NK-92 treated with Interleukin-12 subunit alpha and Interleukin-12 subunit beta, amount 100 ng/mL, for 24 hours (cell line): Measurements from ENCODE around the gene STK33.
"Not testable (repeated sequence)": the region's sequence is repeated elsewhere in the genome, so short reads cannot be mapped to it uniquely, and the experiment has no call there.

ENCODE experiments used
- DNase-seq: peaks from one replicate; lab custom pipeline; 2025; lab: John Stamatoyannopoulos, UW

Gene STK33

GRCh38 chr11:8543278-8543677 lies 50.8 kb downstream of the STK33 start:
- no peak for DNase-seq

GRCh38 chr11:8541448-8541847 lies 52.6 kb downstream of the STK33 start:
- DNase-seq = no peak

GRCh38 chr11:8533332-8533731 lies 60.7 kb downstream of the STK33 start:
- no peak for DNase-seq

DNA sequence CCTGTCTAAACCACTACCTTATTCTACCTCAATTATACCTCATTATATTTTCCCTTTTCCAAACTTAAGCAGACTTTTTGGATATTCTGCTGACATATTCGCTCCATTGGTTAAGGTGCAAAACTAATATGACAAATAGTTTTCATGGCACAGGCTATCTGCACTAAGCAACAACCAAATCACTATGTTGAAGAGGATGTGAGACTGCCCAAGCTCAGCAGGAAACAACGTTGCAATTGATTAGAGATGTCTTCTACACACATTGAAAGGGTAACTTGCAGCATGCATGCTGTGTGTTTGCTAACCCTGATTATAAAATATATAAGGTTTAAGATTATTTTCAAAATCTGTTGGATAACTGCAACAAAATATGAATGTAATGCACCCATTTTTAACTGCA lies 61.6 kb downstream of the STK33 start:
- no peak for DNase-seq

GRCh38 chr11:8531982-8532381 lies 62.0 kb downstream of the STK33 start:
- no peak for DNase-seq

GRCh38 chr11:8531312-8531711 lies 62.7 kb downstream of the STK33 start:
- DNase-seq = no peak

DNA sequence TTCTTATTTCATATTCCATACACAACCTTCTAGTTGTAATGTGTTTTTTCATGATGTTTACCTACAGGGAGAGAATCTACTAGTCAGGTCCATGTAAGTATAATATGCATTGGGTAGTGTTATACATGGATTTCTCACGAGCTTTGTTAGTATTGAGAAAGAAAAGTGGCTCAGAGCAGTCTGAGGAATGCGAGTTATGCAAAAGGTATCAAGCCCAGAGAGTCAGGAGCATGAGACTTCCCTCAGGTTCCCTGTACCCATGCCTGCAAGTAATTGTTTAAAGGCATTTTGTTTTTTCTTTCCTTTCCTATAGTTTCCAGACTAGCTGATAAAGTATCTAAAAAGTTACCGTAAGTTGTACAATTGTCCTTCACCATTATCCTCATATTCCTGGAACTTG lies 66.1 kb downstream of the STK33 start:
- no peak for DNase-seq

DNA sequence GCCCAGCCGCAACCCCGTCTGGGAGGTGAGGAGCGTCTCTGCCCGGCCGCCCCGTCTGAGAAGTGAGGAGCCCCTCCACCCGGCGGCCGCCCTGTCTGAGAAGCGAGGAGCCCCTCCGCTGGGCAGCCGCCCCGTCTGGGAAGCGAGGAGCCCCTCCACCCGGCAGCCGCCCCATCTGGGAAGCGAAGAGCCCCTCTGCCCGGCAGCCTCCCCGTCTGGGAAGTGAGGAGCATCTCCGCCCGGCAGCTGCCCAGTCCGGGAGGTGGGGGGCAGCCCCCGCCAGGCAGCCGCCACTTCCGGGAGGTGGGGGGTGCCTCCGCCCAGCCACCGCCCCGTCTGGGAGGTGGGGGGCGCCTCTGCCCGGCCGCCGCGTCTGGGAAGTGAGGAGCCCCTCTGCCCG lies 70.6 kb downstream of the STK33 start:
- DNase-seq = no peak

DNA sequence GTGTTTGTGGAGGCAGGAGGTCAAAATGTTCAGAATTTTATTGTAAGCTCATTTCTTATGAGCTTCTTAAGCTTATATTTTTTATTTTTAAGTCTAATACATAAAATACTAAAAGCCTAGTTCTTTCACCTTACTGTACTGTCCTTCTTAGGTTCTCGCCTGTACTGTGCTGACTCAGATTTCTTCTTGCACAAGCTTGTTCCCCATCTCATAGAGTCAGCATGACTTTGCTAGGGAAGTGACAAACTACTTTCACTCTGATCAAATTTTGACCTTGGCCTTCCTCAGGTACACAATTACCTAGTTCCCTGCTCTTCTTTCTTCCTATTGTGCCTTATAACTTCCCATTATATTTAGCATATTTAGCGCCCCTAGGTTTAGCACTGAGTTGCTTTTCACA lies 81.5 kb downstream of the STK33 start:
- DNase-seq = no peak

GRCh38 chr11:8503910-8504364 lies 90.1 kb downstream of the STK33 start:
- no peak for DNase-seq

GRCh38 chr11:8501836-8502235 lies 92.2 kb downstream of the STK33 start:
- DNase-seq = no peak

DNA sequence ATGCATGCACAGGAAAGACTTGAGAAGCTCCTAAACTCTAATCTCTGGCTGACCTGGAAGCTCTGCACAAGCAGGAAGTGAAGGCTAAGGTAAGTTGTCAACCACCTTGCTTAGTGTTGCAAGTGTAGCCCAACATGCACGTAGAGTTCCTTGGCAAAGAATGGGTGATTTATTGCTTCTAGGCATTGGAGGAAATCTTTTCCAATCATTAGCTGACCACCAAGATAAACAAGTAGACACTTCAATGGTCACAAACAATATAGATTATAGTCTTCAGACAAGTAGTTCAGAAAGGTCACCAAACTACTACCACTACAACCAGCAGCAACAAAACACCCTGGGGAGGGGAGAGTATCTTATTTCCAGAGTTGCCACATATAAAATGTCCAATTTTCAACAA lies 105.6 kb downstream of the STK33 start:
- no peak for DNase-seq

DNA sequence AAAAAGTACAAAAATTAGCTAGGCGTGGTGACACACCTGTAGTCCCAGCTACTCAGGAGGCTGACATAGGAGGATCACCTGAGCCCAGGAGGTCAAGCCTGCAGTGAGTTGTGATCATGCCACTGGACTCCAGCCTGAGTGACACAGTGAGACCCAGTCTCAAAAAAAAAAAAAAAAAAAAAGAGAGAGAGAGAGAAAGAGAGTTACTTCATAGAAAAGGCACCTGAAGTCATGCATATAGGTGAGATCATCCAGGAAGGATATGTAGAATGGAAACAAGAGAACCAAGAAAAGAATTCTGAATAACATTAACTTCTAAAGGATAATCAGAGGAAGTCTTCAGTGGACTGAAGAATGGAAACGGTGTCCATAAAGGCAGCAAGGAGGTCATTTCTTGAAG lies 106.8 kb downstream of the STK33 start:
- no peak for DNase-seq

- no peak for DNase-seq
Measured at GRCh38 chr11:8484251-8484650, 109.8 kb downstream of the STK33 start.

DNA sequence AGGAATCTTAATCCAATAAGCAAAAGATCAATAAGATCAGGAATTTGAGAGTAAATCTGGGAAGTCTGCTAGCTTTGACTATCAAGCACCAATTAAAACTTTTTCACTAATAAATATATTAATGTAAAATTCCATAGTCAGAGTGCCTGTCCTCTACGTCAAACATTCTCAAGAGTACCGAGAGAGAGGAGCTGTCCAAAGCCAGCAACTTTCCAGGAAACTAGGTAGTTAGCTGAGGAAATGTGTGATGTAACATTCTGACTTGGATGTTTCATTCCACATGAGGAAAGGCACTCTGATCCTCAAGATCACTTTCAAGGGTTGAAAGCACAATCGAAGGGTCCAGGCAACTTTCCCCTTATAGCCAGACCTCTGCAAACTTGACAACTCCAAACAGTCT lies 113.2 kb downstream of the STK33 start:
- no peak for DNase-seq

DNA sequence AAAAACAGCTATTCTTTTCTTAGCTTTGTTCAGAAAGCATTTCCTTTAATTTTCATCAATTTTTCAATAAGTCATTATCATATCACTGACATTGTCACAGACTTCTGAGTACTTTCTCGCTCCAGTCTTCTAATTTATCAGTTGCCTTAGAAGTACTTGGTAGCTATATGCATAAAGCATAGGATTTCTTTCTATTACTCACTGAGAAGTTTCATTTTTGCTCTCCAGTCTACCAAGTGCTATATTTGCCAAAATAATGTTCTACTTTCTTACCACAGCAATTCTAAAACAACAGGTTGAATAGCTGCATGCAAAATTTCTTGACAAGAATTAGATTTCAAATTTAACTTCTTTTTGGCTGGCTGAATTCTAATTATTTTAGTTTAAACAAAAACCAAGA lies 116.3 kb downstream of the STK33 start:
- no peak for DNase-seq

DNA sequence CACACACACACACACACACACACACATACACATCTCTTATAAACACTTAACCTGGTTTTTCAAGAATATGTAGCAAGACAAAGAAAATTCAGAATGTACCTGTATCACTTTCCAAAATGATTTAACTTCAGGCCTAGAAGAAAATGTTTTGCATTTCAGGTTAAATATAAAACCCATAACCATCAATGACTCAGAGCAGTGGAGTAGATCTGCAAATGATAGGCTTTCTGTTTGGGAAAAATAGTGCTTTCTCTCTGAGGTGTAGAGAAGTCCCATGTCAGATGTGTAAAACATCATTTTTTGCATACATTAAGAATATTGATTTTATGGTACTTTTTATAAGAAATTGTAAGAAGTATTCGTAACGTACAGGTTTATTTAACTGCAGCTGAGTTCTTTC lies 116.9 kb downstream of the STK33 start:
- DNase-seq = no peak

GRCh38 chr11:8467806-8468205 lies 126.2 kb downstream of the STK33 start:
- DNase-seq = not testable (repeated sequence)

DNA sequence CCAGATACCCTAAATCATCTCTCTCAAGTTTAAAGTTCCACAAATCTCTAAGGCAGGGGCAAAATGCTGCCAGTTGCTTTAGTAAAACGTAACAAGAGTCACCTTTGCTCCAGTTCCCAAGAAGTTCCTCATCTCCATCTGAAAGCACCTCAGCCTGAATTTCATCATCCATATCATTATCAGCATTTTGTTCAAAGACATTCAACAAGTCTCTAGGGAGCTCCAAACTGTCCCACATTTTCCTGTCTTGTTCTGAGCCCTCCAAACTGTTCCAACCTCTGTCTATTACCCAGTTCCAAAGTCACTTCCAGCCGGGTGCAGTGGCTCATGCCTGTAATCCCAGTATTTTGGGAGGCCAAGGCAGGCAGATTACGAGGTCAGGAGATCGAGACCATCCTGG lies 126.7 kb downstream of the STK33 start:
- DNase-seq = not testable (repeated sequence)

- DNase-seq = not testable (repeated sequence)
Measured at GRCh38 chr11:8466884-8467283, 127.1 kb downstream of the STK33 start.

GRCh38 chr11:8459711-8460399 lies 134.2 kb downstream of the STK33 start:
- no peak for DNase-seq

DNA sequence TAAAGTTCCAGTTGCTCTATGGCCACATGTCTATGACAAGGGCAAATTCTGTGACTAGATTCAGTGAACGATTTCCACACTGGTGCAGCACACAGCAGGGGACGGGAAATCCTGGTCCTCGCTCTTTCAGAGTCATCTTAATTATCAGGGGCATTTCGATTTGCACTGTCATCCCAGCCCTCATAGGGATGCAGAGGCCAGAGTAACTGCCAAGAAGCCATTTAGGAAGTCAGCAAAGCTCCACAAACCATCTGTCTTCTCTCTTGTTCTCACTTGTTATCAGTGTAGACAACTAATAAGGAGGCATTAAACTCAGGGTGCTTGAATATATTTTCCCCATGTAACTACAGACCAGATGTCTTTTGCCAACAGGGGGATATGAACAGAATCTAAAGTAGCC lies 151.7 kb downstream of the STK33 start:
- DNase-seq = no peak

DNA sequence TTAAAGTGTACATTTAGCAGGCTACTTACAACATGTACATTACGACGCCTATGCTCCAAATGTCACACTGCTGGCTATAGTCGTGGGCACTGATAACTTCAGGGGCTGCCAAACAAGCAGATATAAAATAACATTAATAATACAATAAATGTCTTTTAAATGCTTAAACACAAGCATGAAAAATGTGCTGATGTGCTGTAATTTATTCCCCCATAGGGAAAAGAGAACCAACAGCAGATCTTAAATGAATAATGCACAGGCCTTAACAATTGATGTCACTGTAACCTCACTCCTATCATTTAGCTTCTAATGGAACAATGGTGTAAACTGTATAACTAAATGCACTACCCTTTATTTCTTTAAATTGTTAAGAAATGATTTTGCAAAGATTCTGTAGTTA lies 153.4 kb downstream of the STK33 start:
- no peak for DNase-seq

DNA sequence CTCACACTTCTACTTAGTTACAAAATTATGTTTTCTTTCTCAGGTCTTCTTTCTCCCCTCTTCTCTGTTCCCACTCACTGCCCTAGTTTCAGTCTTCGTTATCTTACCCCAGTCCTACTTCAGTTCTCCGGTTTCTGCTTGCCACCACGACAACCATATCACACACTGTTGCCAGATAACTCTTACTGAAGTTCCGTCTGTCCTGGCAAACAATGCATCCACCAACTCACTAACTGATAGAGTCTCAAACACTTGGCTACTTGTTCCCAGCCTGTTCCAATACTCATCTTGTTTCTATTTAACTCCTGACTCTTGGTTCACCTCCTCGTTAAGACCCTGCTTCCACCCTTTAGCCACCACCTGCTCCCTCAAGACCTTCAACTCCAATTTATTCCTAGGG lies 164.5 kb downstream of the STK33 start:
- DNase-seq = no peak

DNA sequence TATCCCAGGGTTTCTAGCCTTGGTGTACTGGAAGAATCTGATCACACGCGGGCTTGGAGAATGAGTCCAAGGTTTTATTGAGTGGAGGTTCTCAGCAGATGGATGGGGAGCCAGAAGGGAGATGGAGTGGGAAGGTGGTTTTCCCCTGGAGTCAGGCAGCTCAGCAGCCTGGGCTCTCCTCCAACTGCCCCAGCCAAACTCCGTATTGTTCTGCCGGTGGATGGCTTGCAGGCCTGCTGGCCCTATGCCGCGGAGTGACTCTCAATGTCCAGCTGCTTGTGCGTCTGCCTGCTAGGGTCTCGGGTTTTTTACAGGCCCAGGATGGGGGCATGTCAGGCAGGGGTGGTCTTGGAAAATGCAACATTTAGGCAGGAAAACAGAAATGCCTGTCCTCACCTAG lies 168.0 kb downstream of the STK33 start:
- no peak for DNase-seq
